Measurements from ENCODE around the gene SKIDA1. TPM values are rescaled to one million over a fixed set of nuclear protein-coding genes. Genes with fewer than 3 reads are reported as not detected.

SKIDA1 gene
- total RNA-seq, 1 donor from 2014 or later = under 0.01 TPM

DNA sequence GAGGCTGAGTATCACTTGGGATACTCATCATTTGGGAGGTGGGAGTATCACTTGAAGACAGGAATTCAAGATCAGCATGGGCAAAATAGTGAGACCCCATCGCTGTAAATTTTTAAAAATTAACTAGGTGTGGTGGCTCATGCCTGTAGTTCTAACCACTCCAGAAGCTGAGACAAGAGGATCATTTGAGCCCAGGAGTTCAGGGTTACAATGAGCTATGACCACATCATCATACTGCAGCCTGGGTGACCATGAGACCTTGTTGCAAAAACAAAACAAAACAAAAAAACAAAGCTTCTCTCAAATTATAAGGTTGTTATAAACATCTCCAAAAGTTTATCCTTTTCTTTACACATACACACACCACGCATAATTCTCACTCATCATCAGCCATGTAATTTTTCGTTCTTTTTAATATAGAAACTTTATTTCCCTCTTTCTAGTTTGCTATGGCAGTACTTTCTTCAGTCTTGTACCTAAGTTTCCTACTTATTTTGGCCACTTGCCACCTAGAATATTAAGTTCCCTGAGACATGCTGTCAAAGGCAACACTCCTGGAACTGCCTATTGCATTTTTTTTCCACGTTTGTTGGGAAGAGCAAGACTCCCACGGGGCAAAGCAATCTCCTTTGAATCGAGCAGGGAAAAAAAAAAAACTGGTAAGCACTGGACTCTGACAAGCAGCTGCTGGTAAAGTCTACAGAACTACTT is 37.1 kb downstream of the SKIDA1 start:
- TF ChIP-seq, protein P1, sequence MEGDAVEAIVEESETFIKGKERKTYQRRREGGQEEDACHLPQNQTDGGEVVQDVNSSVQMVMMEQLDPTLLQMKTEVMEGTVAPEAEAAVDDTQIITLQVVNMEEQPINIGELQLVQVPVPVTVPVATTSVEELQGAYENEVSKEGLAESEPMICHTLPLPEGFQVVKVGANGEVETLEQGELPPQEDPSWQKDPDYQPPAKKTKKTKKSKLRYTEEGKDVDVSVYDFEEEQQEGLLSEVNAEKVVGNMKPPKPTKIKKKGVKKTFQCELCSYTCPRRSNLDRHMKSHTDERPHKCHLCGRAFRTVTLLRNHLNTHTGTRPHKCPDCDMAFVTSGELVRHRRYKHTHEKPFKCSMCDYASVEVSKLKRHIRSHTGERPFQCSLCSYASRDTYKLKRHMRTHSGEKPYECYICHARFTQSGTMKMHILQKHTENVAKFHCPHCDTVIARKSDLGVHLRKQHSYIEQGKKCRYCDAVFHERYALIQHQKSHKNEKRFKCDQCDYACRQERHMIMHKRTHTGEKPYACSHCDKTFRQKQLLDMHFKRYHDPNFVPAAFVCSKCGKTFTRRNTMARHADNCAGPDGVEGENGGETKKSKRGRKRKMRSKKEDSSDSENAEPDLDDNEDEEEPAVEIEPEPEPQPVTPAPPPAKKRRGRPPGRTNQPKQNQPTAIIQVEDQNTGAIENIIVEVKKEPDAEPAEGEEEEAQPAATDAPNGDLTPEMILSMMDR (IDR thresholded peaks at IDR 0.05; ENCODE audit: insufficient read depth, low read length, severe bottlenecking) = no peak
- Histone ChIP-seq H3K27me3 (ENCODE audit: control insufficient read depth, insufficient read depth, low read length) (no peaks in the 10 kb centered on the region), H3K36me3 (ENCODE audit: control insufficient read depth, insufficient read depth, low read length) (no peaks in the 10 kb centered on the region), H3K4me3 (ENCODE audit: low read depth, low read length) (no peak overlapping the region)
- no peak for DNase-seq (ENCODE audit: low read depth)
- FAIRE-seq = no peak

DNA sequence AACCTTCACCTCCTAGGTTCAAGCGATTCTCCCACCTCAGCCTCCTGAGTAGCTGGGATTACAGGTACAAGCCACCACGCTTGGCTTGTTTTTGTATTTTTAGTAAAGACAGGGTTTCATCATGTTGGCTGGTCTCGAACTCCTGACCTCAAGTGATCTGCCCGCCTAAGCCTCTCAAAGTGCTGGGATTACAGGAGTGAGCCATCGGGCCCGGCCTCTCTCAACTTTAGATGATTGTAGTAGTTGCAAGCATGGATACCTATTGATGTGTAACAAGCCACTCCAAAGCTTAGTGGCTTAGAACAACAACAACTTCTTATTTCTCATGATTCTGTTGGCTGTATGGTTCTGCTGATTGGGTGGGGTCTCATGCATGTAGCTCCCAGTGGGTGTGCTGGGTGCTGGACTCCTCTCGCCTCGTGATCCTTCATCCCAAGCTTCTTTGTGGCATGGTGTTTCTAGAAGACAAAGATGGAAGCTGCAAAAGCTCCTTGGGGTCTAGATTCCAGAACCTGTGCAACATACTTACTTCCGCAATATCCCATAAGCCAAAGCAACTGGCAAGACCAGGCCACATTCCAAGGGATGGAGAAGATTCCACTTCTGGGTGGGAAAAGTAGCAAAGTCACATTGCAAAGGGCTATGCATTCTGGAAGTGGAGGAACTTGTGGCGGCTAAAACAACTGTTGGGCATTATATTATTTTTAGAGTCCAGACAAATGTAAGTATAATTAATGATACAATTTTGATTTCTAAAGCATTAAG is 37.9 kb downstream of the SKIDA1 start:
- Histone ChIP-seq H3K27me3 (ENCODE audit: control insufficient read depth, insufficient read depth, low read length) (no peaks in the 10 kb centered on the region), H3K4me3 (ENCODE audit: low read depth, low read length) (no peak overlapping the region), H3K36me3 (ENCODE audit: control insufficient read depth, insufficient read depth, low read length) (no peaks in the 10 kb centered on the region)
- DNase-seq (ENCODE audit: low read depth) = no peak
- TF ChIP-seq, protein P1 (IDR thresholded peaks at IDR 0.05; ENCODE audit: insufficient read depth, low read length, severe bottlenecking) = no peak
- FAIRE-seq = no peak

GRCh38 chr10:21482821-21483220 is 42.7 kb downstream of the SKIDA1 start:
- no peak for DNase-seq (ENCODE audit: low read depth)
- Histone ChIP-seq H3K27me3 (ENCODE audit: control insufficient read depth, insufficient read depth, low read length) (no peaks in the 10 kb centered on the region), H3K36me3 (ENCODE audit: control insufficient read depth, insufficient read depth, low read length) (no peaks in the 10 kb centered on the region), H3K4me3 (ENCODE audit: low read depth, low read length) (no peak overlapping the region)
- no peak for FAIRE-seq
- TF ChIP-seq, protein P1 (IDR thresholded peaks at IDR 0.05; ENCODE audit: insufficient read depth, low read length, severe bottlenecking) = no peak

GRCh38 chr10:21481407-21481806 is 44.1 kb downstream of the SKIDA1 start:
- Histone ChIP-seq H3K36me3 (ENCODE audit: control insufficient read depth, insufficient read depth, low read length) (no peaks in the 10 kb centered on the region), H3K4me3 (ENCODE audit: low read depth, low read length) (no peak overlapping the region), H3K27me3 (ENCODE audit: control insufficient read depth, insufficient read depth, low read length) (no peaks in the 10 kb centered on the region)
- TF ChIP-seq, protein P1 (IDR thresholded peaks at IDR 0.05; ENCODE audit: insufficient read depth, low read length, severe bottlenecking) = no peak
- FAIRE-seq (no peak), DNase-seq (ENCODE audit: low read depth) (no peak)

GRCh38 chr10:21479570-21480315 is 45.7 kb downstream of the SKIDA1 start:
- FAIRE-seq = no peak
- TF ChIP-seq, protein P1 (IDR thresholded peaks at IDR 0.05; ENCODE audit: insufficient read depth, low read length, severe bottlenecking) = no peak
- H3K27me3 ChIP-seq (ENCODE audit: control insufficient read depth, insufficient read depth, low read length) = no peaks in the 10 kb centered on the region

More at GRCh38 chr10:21479570-21480315, 45.7 kb downstream of the SKIDA1 start:
- no peak for DNase-seq (ENCODE audit: low read depth)
- Histone ChIP-seq H3K36me3 (ENCODE audit: control insufficient read depth, insufficient read depth, low read length) (no peaks in the 10 kb centered on the region), H3K4me3 (ENCODE audit: low read depth, low read length) (no peak overlapping the region)

Data from bronchial epithelial cell (primary cell).